Measurements from ENCODE around the gene MYB. TPM values are rescaled to one million over a fixed set of nuclear protein-coding genes. Genes with fewer than 3 reads are reported as not detected.

Gene MYB
- polyA plus RNA-seq, 1 experiment, result 0.06 TPM

GRCh38 chr6:135195041-135195440 lies 13.9 kb downstream of the MYB start:
- no peak overlapping the region for H3K4me3 ChIP-seq (ENCODE audit: low read depth, low read length)
- ChIA-PET POLR2A (no interaction called here), CTCF (no interaction called here)
- H3K36me3 ChIP-seq (ENCODE audit: control insufficient read depth, insufficient read depth, low read length), result no peaks in the 10 kb centered on the region
- H3K27me3 ChIP-seq (ENCODE audit: control insufficient read depth, insufficient read depth, low read length), result no peaks in the 10 kb centered on the region
- TF ChIP-seq CTCF (IDR thresholded peaks at IDR 0.05; ENCODE audit: insufficient read depth, low read depth, low read length), result no peak
- DNase-seq (ENCODE audit: low read depth), result no peak

- no peak overlapping the region for H3K4me3 ChIP-seq (ENCODE audit: low read depth, low read length)
- ChIA-PET POLR2A (no interaction called here), CTCF (no interaction called here)
- H3K27me3 ChIP-seq (ENCODE audit: control insufficient read depth, insufficient read depth, low read length), result no peaks in the 10 kb centered on the region
- no peak for TF ChIP-seq CTCF (IDR thresholded peaks at IDR 0.05; ENCODE audit: insufficient read depth, low read depth, low read length)
- H3K36me3 ChIP-seq (ENCODE audit: control insufficient read depth, insufficient read depth, low read length), result no peaks in the 10 kb centered on the region
- no peak for DNase-seq (ENCODE audit: low read depth)
Observed at GRCh38 chr6:135195522-135195921, 14.4 kb downstream of the MYB start.

- H3K4me3 ChIP-seq (ENCODE audit: low read depth, low read length), result no peak overlapping the region
- H3K27me3 ChIP-seq (ENCODE audit: control insufficient read depth, insufficient read depth, low read length), result no peaks in the 10 kb centered on the region
- ChIA-PET POLR2A (no interaction called here), CTCF (interaction anchor here (0.6 kb wide), 2 partner anchors 102 to 930 kb away, joined by 3 read pairs; no protein-coding TSS in a partner anchor)
- no peak for TF ChIP-seq CTCF (IDR thresholded peaks at IDR 0.05; ENCODE audit: insufficient read depth, low read depth, low read length)
- H3K36me3 ChIP-seq (ENCODE audit: control insufficient read depth, insufficient read depth, low read length), result no peaks in the 10 kb centered on the region
- no peak for DNase-seq (ENCODE audit: low read depth)
Observed at GRCh38 chr6:135196739-135197510, 15.8 kb downstream of the MYB start.

- CTCF ChIA-PET, result no interaction called here
- no peak for TF ChIP-seq CTCF (IDR thresholded peaks at IDR 0.05; ENCODE audit: insufficient read depth, low read depth, low read length)
- no peak for DNase-seq (ENCODE audit: low read depth)
- H3K27me3 ChIP-seq (ENCODE audit: control insufficient read depth, insufficient read depth, low read length), result no peaks in the 10 kb centered on the region
- no peaks in the 10 kb centered on the region for H3K36me3 ChIP-seq (ENCODE audit: control insufficient read depth, insufficient read depth, low read length)
- POLR2A ChIA-PET, result interaction anchor here (0.7 kb wide), 1 partner anchor 1635 kb away, joined by 3 read pairs; no protein-coding TSS in a partner anchor
- no peak overlapping the region for H3K4me3 ChIP-seq (ENCODE audit: low read depth, low read length)
Observed at GRCh38 chr6:135202836-135203235, 21.7 kb downstream of the MYB start.

- H3K27me3 ChIP-seq (ENCODE audit: control insufficient read depth, insufficient read depth, low read length), result no peaks in the 10 kb centered on the region
- no peaks in the 10 kb centered on the region for H3K36me3 ChIP-seq (ENCODE audit: control insufficient read depth, insufficient read depth, low read length)
- POLR2A ChIA-PET, result interaction anchor here (0.6 kb wide), 1 partner anchor 132 kb away, joined by 3 read pairs; no protein-coding TSS in a partner anchor
- no peak for TF ChIP-seq CTCF (IDR thresholded peaks at IDR 0.05; ENCODE audit: insufficient read depth, low read depth, low read length)
- no peak overlapping the region for H3K4me3 ChIP-seq (ENCODE audit: low read depth, low read length)
- no peak for DNase-seq (ENCODE audit: low read depth)
- CTCF ChIA-PET, result no interaction called here
Observed at GRCh38 chr6:135204951-135205350, 23.8 kb downstream of the MYB start.

Measured in BJ (cell line).